Measurements from ENCODE around the gene SCYL1. TPM values are rescaled to one million over a fixed set of nuclear protein-coding genes. Genes with fewer than 3 reads are reported as not detected.

The SCYL1 gene
- total RNA-seq, 1 donor from 2014 or later: 80.0 TPM

- DNase-seq: peak; percentile 21
- TF ChIP-seq CTCF (IDR thresholded peaks at IDR 0.05; ENCODE audit: partially characterized antibody, unreplicated experiment): no peak
- peak overlapping the region; percentile 84 for H3K27ac Mint-ChIP-seq (ENCODE audit: unreplicated experiment)
- H3K36me3 Mint-ChIP-seq (ENCODE audit: unreplicated experiment): no peaks in the 10 kb centered on the region
- H3K4me1 Mint-ChIP-seq (ENCODE audit: low read depth, unreplicated experiment): peaks cover 7% of the 10 kb centered on the region
- peak overlapping the region; percentile 84 for H3K4me3 Mint-ChIP-seq (ENCODE audit: unreplicated experiment)
- H3K9me3 Mint-ChIP-seq (ENCODE audit: unreplicated experiment): peaks cover 1% of the 10 kb centered on the region
- H3K27me3 Mint-ChIP-seq (ENCODE audit: unreplicated experiment): peaks cover 2% of the 10 kb centered on the region
These were observed 706 bp upstream of the SCYL1 start for GRCh38 chr11:65524014-65524740.

- TF ChIP-seq CTCF (IDR thresholded peaks at IDR 0.05; ENCODE audit: partially characterized antibody, unreplicated experiment): no peak
- DNase-seq: no peak
- Mint-ChIP-seq H3K4me1 (ENCODE audit: low read depth, unreplicated experiment) (peaks cover 9% of the 10 kb centered on the region), H3K36me3 (ENCODE audit: unreplicated experiment) (no peaks in the 10 kb centered on the region), H3K27ac (ENCODE audit: unreplicated experiment) (peak overlapping the region; percentile 20), H3K9me3 (ENCODE audit: unreplicated experiment) (peaks cover 1% of the 10 kb centered on the region), H3K27me3 (ENCODE audit: unreplicated experiment) (peaks cover 2% of the 10 kb centered on the region), H3K4me3 (ENCODE audit: unreplicated experiment) (peak overlapping the region; percentile 92)
These were observed 930 bp downstream of the SCYL1 start for GRCh38 chr11:65525546-65526480.

GRCh38 chr11:65526744-65527143 lies 1.9 kb downstream of the SCYL1 start:
- Mint-ChIP-seq H3K9me3 (ENCODE audit: unreplicated experiment) (peaks cover 1% of the 10 kb centered on the region), H3K4me1 (ENCODE audit: low read depth, unreplicated experiment) (peaks cover 9% of the 10 kb centered on the region), H3K4me3 (ENCODE audit: unreplicated experiment) (peak overlapping the region; percentile 49), H3K27ac (ENCODE audit: unreplicated experiment) (no peak overlapping the region), H3K27me3 (ENCODE audit: unreplicated experiment) (peaks cover 2% of the 10 kb centered on the region), H3K36me3 (ENCODE audit: unreplicated experiment) (no peaks in the 10 kb centered on the region)
- DNase-seq: no peak
- no peak for TF ChIP-seq CTCF (IDR thresholded peaks at IDR 0.05; ENCODE audit: partially characterized antibody, unreplicated experiment)

GRCh38 chr11:65528819-65529350 lies 4.0 kb downstream of the SCYL1 start:
- H3K36me3 Mint-ChIP-seq (ENCODE audit: unreplicated experiment): no peaks in the 10 kb centered on the region
- H3K4me3 Mint-ChIP-seq (ENCODE audit: unreplicated experiment): no peak overlapping the region

More at GRCh38 chr11:65528819-65529350, 4.0 kb downstream of the SCYL1 start:
- Mint-ChIP-seq H3K27me3 (ENCODE audit: unreplicated experiment) (peaks cover 2% of the 10 kb centered on the region), H3K4me1 (ENCODE audit: low read depth, unreplicated experiment) (peaks cover 6% of the 10 kb centered on the region), H3K9me3 (ENCODE audit: unreplicated experiment) (peaks cover 1% of the 10 kb centered on the region), H3K27ac (ENCODE audit: unreplicated experiment) (no peak overlapping the region)
- TF ChIP-seq CTCF (IDR thresholded peaks at IDR 0.05; ENCODE audit: partially characterized antibody, unreplicated experiment): no peak
- no peak for DNase-seq

All from glutamatergic neuron (in vitro differentiated cells).